Astrocyte (in vitro differentiated cells and primary cell): ENCODE measurements around the gene IL16. TPM values are rescaled to one million over a fixed set of nuclear protein-coding genes. Genes with fewer than 3 reads are reported as not detected.

ENCODE experiments used
- DNase-seq: peaks from one replicate; pipeline ENCODE4 v3.0.0-alpha.2; 2010; ENCODE audit warnings: low read depth
- FAIRE-seq: peaks from 2 replicates; lab custom pipeline; 2011; peaks lifted over from hg19 to GRCh38; lab: Jason Lieb, UNC
- H2AFZ ChIP-seq: 2 replicates; pipeline ENCODE4 v1.6.0; 2012; ENCODE audit warnings: low read depth, low read length, inconsistent platforms
- H3K27ac ChIP-seq: 2 replicates; pipeline ENCODE4 v1.5.1; 2011; ENCODE audit warnings: low read depth, low read length, inconsistent platforms
- H3K27me3 ChIP-seq: 2 replicates; pipeline ENCODE4 v1.6.0; 2011; ENCODE audit warnings: low read length, inconsistent platforms; ENCODE audit not compliant: insufficient read depth
- H3K36me3 ChIP-seq: 2 replicates; pipeline ENCODE4 v1.5.1; 2011; ENCODE audit warnings: low read length, inconsistent platforms; ENCODE audit not compliant: insufficient read depth
- H3K4me1 ChIP-seq: 2 replicates; pipeline ENCODE4 v1.5.1; 2011; ENCODE audit warnings: low read length, inconsistent platforms; ENCODE audit not compliant: insufficient read depth
- H3K4me2 ChIP-seq: 2 replicates; pipeline ENCODE4 v1.6.0; 2012; ENCODE audit warnings: low read length, inconsistent platforms
- H3K4me3 ChIP-seq: 2 replicates; pipeline ENCODE4 v1.5.1; 2011; ENCODE audit warnings: low read depth, mild to moderate bottlenecking, low read length, inconsistent platforms; ENCODE audit not compliant: insufficient read depth
- H3K79me2 ChIP-seq: 2 replicates; pipeline ENCODE4 v1.6.0; 2012; ENCODE audit warnings: mild to moderate bottlenecking, low read length, inconsistent platforms; ENCODE audit not compliant: insufficient read depth
- H3K9ac ChIP-seq: 2 replicates; pipeline ENCODE4 v1.6.0; 2012; ENCODE audit warnings: mild to moderate bottlenecking, low read length, inconsistent platforms
- H3K9me3 ChIP-seq: 2 replicates; pipeline ENCODE4 v1.5.1; 2012; ENCODE audit warnings: low read depth, mild to moderate bottlenecking, low read length, inconsistent platforms; ENCODE audit not compliant: insufficient read depth
- H4K20me1 ChIP-seq: 2 replicates; pipeline ENCODE4 v1.6.0; 2012; ENCODE audit warnings: low read length, inconsistent platforms; ENCODE audit not compliant: insufficient read depth
- H3K27ac Mint-ChIP-seq: one replicate; pipeline ENCODE4 v1.8.0; 2021; ENCODE audit warnings: mild to moderate bottlenecking, mixed read lengths; ENCODE audit not compliant: unreplicated experiment
- H3K27me3 Mint-ChIP-seq: one replicate; pipeline ENCODE4 v1.8.0; 2021; ENCODE audit warnings: low read depth, mixed read lengths; ENCODE audit not compliant: unreplicated experiment
- H3K36me3 Mint-ChIP-seq: one replicate; pipeline ENCODE4 v1.8.0; 2021; ENCODE audit warnings: low read depth, mixed read lengths; ENCODE audit not compliant: unreplicated experiment
- H3K4me1 Mint-ChIP-seq: one replicate; pipeline ENCODE4 v1.8.0; 2021; ENCODE audit warnings: low read depth, mixed read lengths; ENCODE audit not compliant: unreplicated experiment
- H3K4me3 Mint-ChIP-seq: one replicate; pipeline ENCODE4 v1.8.0; 2021; ENCODE audit warnings: mild to moderate bottlenecking, moderate library complexity, mixed read lengths; ENCODE audit not compliant: unreplicated experiment
- H3K9me3 Mint-ChIP-seq: one replicate; pipeline ENCODE4 v1.8.0; 2021; ENCODE audit warnings: mild to moderate bottlenecking, mixed read lengths; ENCODE audit not compliant: unreplicated experiment
- CTCF ChIP-seq: IDR thresholded peaks from 2 replicates; pipeline ENCODE4 v1.5.1; 2011; ENCODE audit warnings: low read depth, mild to moderate bottlenecking, inconsistent platforms, low read length, moderate library complexity; ENCODE audit not compliant: insufficient read depth
- EZH2 ChIP-seq: IDR thresholded peaks from 2 replicates; pipeline ENCODE4 v1.6.1; 2012; ENCODE audit warnings: mild to moderate bottlenecking, low read length, inconsistent platforms; ENCODE audit not compliant: insufficient read depth
- total RNA-seq: library from RNA; stranded (reverse); gene quantifications from 2 replicates; pipeline ENCODE4 v1.2.1, GENCODE V29; 2021

Gene IL16
- total RNA-seq, 1 donor from 2014 or later: 0.36 TPM

- H3K79me2 ChIP-seq: no peaks in the 10 kb centered on the region
- Mint-ChIP-seq H3K27me3 (peaks cover 8% of the 10 kb centered on the region), H3K36me3 (peaks cover 2% of the 10 kb centered on the region), H3K4me1 (peaks cover 6% of the 10 kb centered on the region), H3K27ac (no peak overlapping the region), H3K4me3 (no peak overlapping the region), H3K9me3 (no peaks in the 10 kb centered on the region)
- no peaks in the 10 kb centered on the region for H4K20me1 ChIP-seq
- no peak for FAIRE-seq
- H3K4me1 ChIP-seq: peaks cover 16% of the 10 kb centered on the region
- H3K36me3 ChIP-seq: no peaks in the 10 kb centered on the region
- TF ChIP-seq CTCF: no peak
- no peak for TF ChIP-seq EZH2
- H3K27ac ChIP-seq: no peak overlapping the region
- no peak overlapping the region for H2AFZ ChIP-seq
- no peak overlapping the region for H3K4me3 ChIP-seq
- no peak overlapping the region for H3K9ac ChIP-seq
- H3K4me2 ChIP-seq: no peak overlapping the region
- no peak for DNase-seq
- peaks cover 13% of the 10 kb centered on the region for H3K27me3 ChIP-seq
- H3K9me3 ChIP-seq: no peaks in the 10 kb centered on the region
These were observed 102.5 kb downstream of the IL16 start for GRCh38 chr15:81299156-81299555.

- no peak overlapping the region for H3K27ac ChIP-seq
- Mint-ChIP-seq H3K9me3 (no peaks in the 10 kb centered on the region), H3K36me3 (peaks cover 2% of the 10 kb centered on the region), H3K27me3 (peaks cover 8% of the 10 kb centered on the region), H3K4me1 (peaks cover 9% of the 10 kb centered on the region), H3K4me3 (no peak overlapping the region), H3K27ac (no peak overlapping the region)
- peaks cover 20% of the 10 kb centered on the region for H3K4me1 ChIP-seq
- H3K4me3 ChIP-seq: no peak overlapping the region
- no peaks in the 10 kb centered on the region for H3K79me2 ChIP-seq
- H3K4me2 ChIP-seq: no peak overlapping the region
- no peaks in the 10 kb centered on the region for H3K9me3 ChIP-seq
- no peaks in the 10 kb centered on the region for H4K20me1 ChIP-seq
- no peak overlapping the region for H2AFZ ChIP-seq
- no peak for FAIRE-seq
- peaks cover 12% of the 10 kb centered on the region for H3K27me3 ChIP-seq
- TF ChIP-seq CTCF (no peak), EZH2 (no peak)
- DNase-seq: no peak
- H3K36me3 ChIP-seq: no peaks in the 10 kb centered on the region
- no peak overlapping the region for H3K9ac ChIP-seq
These were observed 103.1 kb downstream of the IL16 start for GRCh38 chr15:81299630-81300273.

- H2AFZ ChIP-seq: no peak overlapping the region
- no peak for FAIRE-seq
- H3K9me3 ChIP-seq: no peaks in the 10 kb centered on the region
- Mint-ChIP-seq H3K27me3 (peaks cover 4% of the 10 kb centered on the region), H3K9me3 (peaks cover 2% of the 10 kb centered on the region), H3K4me1 (peaks cover 9% of the 10 kb centered on the region), H3K27ac (no peak overlapping the region), H3K4me3 (no peak overlapping the region), H3K36me3 (peaks cover 2% of the 10 kb centered on the region)
- no peaks in the 10 kb centered on the region for H3K79me2 ChIP-seq
- peaks cover 3% of the 10 kb centered on the region for H3K27me3 ChIP-seq
- H3K4me1 ChIP-seq: peaks cover 20% of the 10 kb centered on the region
- no peak overlapping the region for H3K27ac ChIP-seq
- H3K36me3 ChIP-seq: no peaks in the 10 kb centered on the region
- no peaks in the 10 kb centered on the region for H4K20me1 ChIP-seq
- no peak overlapping the region for H3K4me3 ChIP-seq
- DNase-seq: no peak
- no peak overlapping the region for H3K9ac ChIP-seq
- TF ChIP-seq EZH2 (no peak), CTCF (no peak)
- H3K4me2 ChIP-seq: no peak overlapping the region
These were observed 104.7 kb downstream of the IL16 start for GRCh38 chr15:81301385-81301784.
